Stimulated activated naive CD8-positive, alpha-beta T cell treated with anti-CD3 and anti-CD28 coated beads, Interleukin-15, Interleukin-2, amounts not matched to agents 100 ng/mL and 50 ng/mL, for 24 hours (primary cell): ENCODE results near the gene S100A9.
A peak's percentile ranks its signal among the peaks of the same experiment; 100 is the strongest.
"Not testable (repeated sequence)": the region's sequence is repeated elsewhere in the genome, so short reads cannot be mapped to it uniquely, and the experiment has no call there.

Experiments used
- H3K27ac Mint-ChIP-seq: one replicate; pipeline ENCODE4 v1.8.0; 2021; ENCODE audit warnings: mild to moderate bottlenecking, mixed read lengths
- H3K27me3 Mint-ChIP-seq: one replicate; pipeline ENCODE4 v1.8.0; 2021; ENCODE audit warnings: mixed read lengths
- H3K36me3 Mint-ChIP-seq: one replicate; pipeline ENCODE4 v1.8.0; 2021; ENCODE audit warnings: low read depth, mixed read lengths
- H3K4me1 Mint-ChIP-seq: one replicate; pipeline ENCODE4 v1.8.0; 2021; ENCODE audit warnings: low read depth, mixed read lengths
- H3K4me3 Mint-ChIP-seq: one replicate; pipeline ENCODE4 v1.8.0; 2021; ENCODE audit warnings: mild to moderate bottlenecking, mixed read lengths
- H3K9me3 Mint-ChIP-seq: one replicate; pipeline ENCODE4 v1.8.0; 2021; ENCODE audit warnings: mixed read lengths

Gene S100A9

GRCh38 chr1:153340356-153340755 lies 17.3 kb upstream of the S100A9 start:
- H3K27me3 Mint-ChIP-seq, result peaks cover 34% of the 10 kb centered on the region
- H3K9me3 Mint-ChIP-seq, result no peaks in the 10 kb centered on the region
- H3K4me3 Mint-ChIP-seq, result no peak overlapping the region
- H3K4me1 Mint-ChIP-seq, result peaks cover 31% of the 10 kb centered on the region
- H3K27ac Mint-ChIP-seq, result no peak overlapping the region
- H3K36me3 Mint-ChIP-seq, result no peaks in the 10 kb centered on the region

- H3K27ac Mint-ChIP-seq, result no peak overlapping the region
- H3K4me3 Mint-ChIP-seq, result no peak overlapping the region
- peaks cover 44% of the 10 kb centered on the region for H3K27me3 Mint-ChIP-seq
- no peaks in the 10 kb centered on the region for H3K36me3 Mint-ChIP-seq
- peaks cover 42% of the 10 kb centered on the region for H3K4me1 Mint-ChIP-seq
- no peaks in the 10 kb centered on the region for H3K9me3 Mint-ChIP-seq
Observed at GRCh38 chr1:153341431-153341934, 16.2 kb upstream of the S100A9 start.

GRCh38 chr1:153342178-153342577 lies 15.5 kb upstream of the S100A9 start:
- no peaks in the 10 kb centered on the region for H3K9me3 Mint-ChIP-seq
- H3K4me1 Mint-ChIP-seq, result peaks cover 45% of the 10 kb centered on the region
- peaks cover 44% of the 10 kb centered on the region for H3K27me3 Mint-ChIP-seq
- H3K36me3 Mint-ChIP-seq, result no peaks in the 10 kb centered on the region
- no peak overlapping the region for H3K27ac Mint-ChIP-seq
- H3K4me3 Mint-ChIP-seq, result no peak overlapping the region

GRCh38 chr1:153343040-153343681 lies 14.5 kb upstream of the S100A9 start:
- Mint-ChIP-seq H3K27ac (no peak overlapping the region), H3K36me3 (no peaks in the 10 kb centered on the region), H3K4me3 (no peak overlapping the region), H3K4me1 (peaks cover 45% of the 10 kb centered on the region), H3K9me3 (no peaks in the 10 kb centered on the region), H3K27me3 (peaks cover 48% of the 10 kb centered on the region)

- H3K4me3 Mint-ChIP-seq, result no peak overlapping the region
- no peaks in the 10 kb centered on the region for H3K36me3 Mint-ChIP-seq
- H3K9me3 Mint-ChIP-seq, result no peaks in the 10 kb centered on the region
- H3K27ac Mint-ChIP-seq, result peak overlapping the region; percentile 3
- peaks cover 45% of the 10 kb centered on the region for H3K4me1 Mint-ChIP-seq
- H3K27me3 Mint-ChIP-seq, result peaks cover 49% of the 10 kb centered on the region
Observed at GRCh38 chr1:153343811-153344717, 13.6 kb upstream of the S100A9 start.

DNA sequence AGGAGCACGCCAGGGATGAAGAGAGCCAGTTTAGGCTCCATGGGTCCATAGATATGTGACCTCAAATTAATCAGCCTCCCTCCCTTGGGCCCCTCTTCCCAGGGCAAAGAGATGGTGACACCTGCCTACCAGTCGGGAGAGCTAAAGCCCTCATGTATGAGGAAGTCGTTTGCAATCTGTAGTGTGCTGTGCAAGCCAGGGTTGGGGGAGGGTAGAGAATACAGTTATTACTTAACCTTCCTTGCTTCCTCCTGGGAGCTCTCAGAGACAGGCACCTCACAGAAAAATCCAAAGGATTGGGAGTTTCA lies 13.0 kb upstream of the S100A9 start:
- no peaks in the 10 kb centered on the region for H3K9me3 Mint-ChIP-seq
- no peaks in the 10 kb centered on the region for H3K36me3 Mint-ChIP-seq
- H3K4me1 Mint-ChIP-seq, result peaks cover 42% of the 10 kb centered on the region
- no peak overlapping the region for H3K4me3 Mint-ChIP-seq
- H3K27ac Mint-ChIP-seq, result peak overlapping the region; percentile 3
- H3K27me3 Mint-ChIP-seq, result peaks cover 51% of the 10 kb centered on the region

DNA sequence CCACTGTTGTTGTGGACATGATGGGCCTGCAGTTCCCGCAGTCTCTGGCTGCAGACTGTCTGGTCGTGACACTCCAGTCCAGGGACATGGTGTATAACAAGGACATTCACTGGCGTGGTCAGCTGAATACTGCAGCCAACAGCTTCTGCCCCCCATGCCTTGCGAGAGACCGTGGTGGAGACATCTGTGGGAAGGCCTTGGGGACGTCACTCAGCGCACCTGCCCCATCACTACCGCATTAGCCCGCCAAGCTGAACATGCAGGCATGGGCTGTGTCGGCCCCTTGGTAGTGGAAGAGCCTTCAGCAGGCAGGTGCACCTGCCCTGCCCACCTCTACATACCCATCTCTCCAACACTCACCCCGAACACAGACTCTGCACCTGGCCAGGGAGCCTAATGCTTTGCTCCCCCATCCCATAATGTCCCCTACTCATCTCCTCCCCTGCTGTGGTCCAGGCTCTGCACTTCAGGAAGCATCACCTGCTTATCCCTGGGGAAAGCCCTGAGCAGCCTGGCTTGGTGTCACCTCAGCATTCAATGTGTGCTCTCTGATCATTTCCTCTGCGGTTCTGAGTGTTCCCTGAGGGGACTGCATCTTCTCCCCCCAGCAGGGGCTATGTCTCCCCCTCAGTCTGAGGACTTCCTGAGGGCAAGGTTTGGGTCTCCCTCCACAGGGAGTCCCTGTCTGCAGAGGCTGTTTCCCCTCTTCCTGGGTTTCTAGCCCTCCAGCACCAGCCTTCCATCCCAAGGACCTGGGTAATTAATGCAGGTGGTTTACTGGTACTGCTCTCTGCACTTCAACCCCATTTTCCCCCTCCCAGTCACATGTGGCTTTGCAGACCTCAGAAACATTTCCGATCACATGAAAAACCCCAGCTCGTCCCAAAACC lies 12.2 kb upstream of the S100A9 start:
- Mint-ChIP-seq H3K27me3 (peaks cover 55% of the 10 kb centered on the region), H3K36me3 (no peaks in the 10 kb centered on the region), H3K4me3 (no peak overlapping the region), H3K4me1 (peaks cover 35% of the 10 kb centered on the region), H3K9me3 (no peaks in the 10 kb centered on the region), H3K27ac (no peak overlapping the region)

GRCh38 chr1:153346077-153346723 lies 11.5 kb upstream of the S100A9 start:
- H3K4me1 Mint-ChIP-seq, result peaks cover 35% of the 10 kb centered on the region
- no peak overlapping the region for H3K27ac Mint-ChIP-seq
- peaks cover 51% of the 10 kb centered on the region for H3K27me3 Mint-ChIP-seq
- no peak overlapping the region for H3K4me3 Mint-ChIP-seq
- H3K36me3 Mint-ChIP-seq, result no peaks in the 10 kb centered on the region
- H3K9me3 Mint-ChIP-seq, result no peaks in the 10 kb centered on the region

- Mint-ChIP-seq H3K4me1 (peaks cover 35% of the 10 kb centered on the region), H3K27me3 (peaks cover 49% of the 10 kb centered on the region)
- H3K4me3 Mint-ChIP-seq, H3K27ac Mint-ChIP-seq, H3K9me3 Mint-ChIP-seq, H3K36me3 Mint-ChIP-seq: not testable (repeated sequence)
Observed at GRCh38 chr1:153347049-153347448, 10.6 kb upstream of the S100A9 start.

- peaks cover 41% of the 10 kb centered on the region for H3K27me3 Mint-ChIP-seq
- H3K4me1 Mint-ChIP-seq, result peaks cover 32% of the 10 kb centered on the region
Observed at GRCh38 chr1:153347856-153348255, 9.8 kb upstream of the S100A9 start.

DNA sequence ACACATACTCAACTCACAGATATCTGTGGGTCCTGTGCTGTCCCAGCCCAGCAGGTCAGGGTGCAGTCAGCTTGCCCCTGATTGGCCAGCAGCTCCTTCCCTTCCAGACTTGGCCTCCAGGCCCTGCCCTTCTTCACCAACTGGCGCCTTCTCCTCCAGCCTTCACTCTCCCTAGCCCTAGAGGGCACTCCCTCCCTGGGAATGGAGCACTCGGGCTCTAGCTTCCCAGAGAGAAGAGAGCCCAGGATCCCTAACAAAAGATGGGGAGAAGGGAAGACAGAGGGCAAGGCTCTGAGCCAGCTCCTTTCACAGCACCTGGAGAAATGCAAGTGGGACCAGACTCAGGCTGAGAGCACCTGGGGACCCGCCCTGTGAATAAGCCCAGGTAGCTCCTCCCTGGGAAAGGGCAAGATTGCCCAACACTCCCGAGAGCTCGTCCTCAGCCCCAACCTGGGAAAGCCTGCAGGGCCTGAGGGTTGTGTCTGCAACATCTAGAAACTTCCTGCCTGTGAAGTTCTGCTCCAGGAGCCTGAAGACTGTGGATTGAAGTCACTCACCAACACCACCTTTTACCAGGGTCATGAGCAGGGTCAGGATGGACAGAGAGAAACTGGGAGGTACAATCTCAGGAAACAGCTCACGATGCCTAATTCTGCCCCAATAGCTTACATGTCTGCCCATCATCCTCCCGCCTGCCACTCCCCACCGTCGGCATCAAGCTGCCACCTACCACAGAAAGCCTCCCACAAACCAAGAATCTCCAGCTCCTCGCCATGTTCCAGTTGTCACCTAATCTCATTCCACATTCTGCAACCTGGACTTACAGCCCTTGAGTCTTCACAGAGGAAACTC lies 8.9 kb upstream of the S100A9 start, which contains the start of gene PGLYRP4:
Gene PGLYRP4 (minus strand): TSS at position 331 of the 852 bp plus-strand sequence. CDS start 909 bp downstream, outside the sequence.
- no peak within 1 kb of the TSS for H3K27ac Mint-ChIP-seq
- no peaks in the 10 kb centered on the region for H3K36me3 Mint-ChIP-seq

More at GRCh38 chr1:153347856-153348255, 9.8 kb upstream of the S100A9 start:
- Mint-ChIP-seq H3K27ac (no peak overlapping the region), H3K4me3 (no peak overlapping the region), H3K36me3 (no peaks in the 10 kb centered on the region), H3K9me3 (no peaks in the 10 kb centered on the region)

DNA sequence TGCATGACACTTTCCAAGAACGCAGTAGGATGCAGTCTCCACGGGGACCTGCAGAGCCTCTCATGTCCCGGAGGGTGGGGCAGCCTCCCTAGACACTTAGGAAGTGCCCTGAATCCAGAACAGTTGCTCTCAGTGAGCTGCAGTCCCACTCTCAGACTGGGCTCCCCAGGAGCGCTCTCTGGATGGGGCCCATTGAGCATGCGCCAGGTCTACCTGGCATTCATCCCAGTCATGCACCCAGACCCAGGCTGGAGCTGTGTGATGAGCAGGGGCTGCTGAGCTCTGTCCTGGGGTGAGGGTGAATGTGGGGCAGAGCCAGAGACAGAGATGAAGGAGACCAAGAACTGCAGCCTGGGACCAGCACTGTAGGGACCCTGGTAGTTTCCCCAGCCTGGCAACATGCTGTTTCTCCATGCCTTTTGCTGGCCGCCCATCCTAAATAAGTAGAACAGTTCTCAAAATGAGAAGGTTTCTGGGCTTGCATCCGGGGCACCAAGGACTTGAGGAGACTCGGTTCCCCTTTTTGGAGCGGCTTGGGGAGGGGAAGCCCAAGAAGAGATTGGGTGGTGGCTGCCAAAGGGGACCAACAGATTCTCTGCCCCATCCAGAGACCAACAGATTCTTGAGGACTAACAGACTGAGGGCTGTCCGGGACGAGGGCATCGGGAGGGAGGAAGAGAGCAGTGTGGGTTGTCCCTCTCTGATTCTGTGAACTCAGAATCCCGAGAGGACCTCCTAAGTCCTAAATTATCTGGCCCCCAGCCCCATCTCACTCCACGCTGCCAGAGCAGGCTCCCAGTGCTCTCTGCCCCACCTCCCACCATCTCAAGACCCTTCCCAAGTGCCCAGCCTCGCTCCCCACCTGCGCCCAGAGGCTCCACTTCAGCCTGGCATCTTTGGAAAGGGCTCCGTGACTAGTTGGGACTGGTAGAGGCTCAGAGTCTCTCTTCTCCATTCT lies 8.0 kb upstream of the S100A9 start:
- H3K9me3 Mint-ChIP-seq, result no peaks in the 10 kb centered on the region
- peaks cover 31% of the 10 kb centered on the region for H3K27me3 Mint-ChIP-seq
- H3K4me1 Mint-ChIP-seq, result peaks cover 20% of the 10 kb centered on the region
- H3K27ac Mint-ChIP-seq, result no peak overlapping the region
- H3K36me3 Mint-ChIP-seq, result no peaks in the 10 kb centered on the region
- no peak overlapping the region for H3K4me3 Mint-ChIP-seq

More for the DNA sequence above, 8.9 kb upstream of the S100A9 start, which contains the start of gene PGLYRP4:
- H3K4me3 Mint-ChIP-seq, result no peak within 1 kb of the TSS
- peaks cover 28% of the 10 kb centered on the region for H3K4me1 Mint-ChIP-seq
- no peaks in the 10 kb centered on the region for H3K9me3 Mint-ChIP-seq
- H3K27me3 Mint-ChIP-seq, result peaks cover 36% of the 10 kb centered on the region
